NCI-H1417 treated with DMSO at 0.1 percent for 48 hours (cell line): ENCODE data around the gene KLHL35.

Experiments
- DNase-seq: peaks from one replicate; lab custom pipeline; 2025; lab: John Stamatoyannopoulos, UW

KLHL35 gene

GRCh38 chr11:75440960-75441803 lies 8.2 kb upstream of the KLHL35 start:
- no peak for DNase-seq

- DNase-seq, result no peak
These were observed 6.6 kb upstream of the KLHL35 start for GRCh38 chr11:75439495-75440120.

- DNase-seq, result no peak
These were observed 6.0 kb upstream of the KLHL35 start for GRCh38 chr11:75439026-75439425.

- DNase-seq, result no peak
These were observed 5.1 kb upstream of the KLHL35 start for GRCh38 chr11:75437966-75438659.

- DNase-seq, result no peak
These were observed 3.8 kb upstream of the KLHL35 start for GRCh38 chr11:75436806-75437205.

- DNase-seq, result no peak
These were observed 2.5 kb upstream of the KLHL35 start for GRCh38 chr11:75435571-75435925.

- DNase-seq, result no peak
These were observed 2.0 kb upstream of the KLHL35 start for GRCh38 chr11:75434886-75435570.

GRCh38 chr11:75434051-75434450 lies 1.0 kb upstream of the KLHL35 start:
- DNase-seq, result no peak

GRCh38 chr11:75433443-75433842 lies 440 bp upstream of the KLHL35 start:
- DNase-seq, result no peak

- no peak for DNase-seq
These were observed 1.2 kb downstream of the KLHL35 start for GRCh38 chr11:75431533-75432525.

GRCh38 chr11:75430714-75431532 lies 2.1 kb downstream of the KLHL35 start:
- DNase-seq, result no peak

GRCh38 chr11:75429902-75430713 lies 2.9 kb downstream of the KLHL35 start:
- DNase-seq, result peak; percentile 74

GRCh38 chr11:75429641-75429901 lies 3.4 kb downstream of the KLHL35 start:
- no peak for DNase-seq

- DNase-seq, result no peak
These were observed 3.9 kb downstream of the KLHL35 start for GRCh38 chr11:75428989-75429640.

- no peak for DNase-seq
These were observed 4.7 kb downstream of the KLHL35 start for GRCh38 chr11:75428281-75428724.

- DNase-seq, result no peak
These were observed 5.8 kb downstream of the KLHL35 start for GRCh38 chr11:75427181-75427580.

- DNase-seq, result no peak
These were observed 6.3 kb downstream of the KLHL35 start for GRCh38 chr11:75426720-75427086.

GRCh38 chr11:75425422-75425821 lies 7.6 kb downstream of the KLHL35 start:
- DNase-seq, result no peak

GRCh38 chr11:75424396-75424795 lies 8.6 kb downstream of the KLHL35 start:
- no peak for DNase-seq
